HEK293 (cell line): ENCODE data around the gene DCTN1.

Source experiments
- CTCF ChIA-PET: fragments of 350-600 bp; formaldehyde crosslinking; extraction: SDS; loops from one replicate; lab custom pipeline; 2021; ENCODE audit warnings: antibody characterized with exemption; lab: Yijun Ruan, JAX
- POLR2A ChIA-PET: fragments of 300-600 bp; formaldehyde crosslinking; extraction: SDS; loops from one replicate; lab custom pipeline; 2020; ENCODE audit warnings: antibody characterized with exemption, inconsistent platforms; lab: Yijun Ruan, JAX
- H3K27ac ChIP-seq: fragments of 200-500 bp; sonication (Bioruptor generic); 2 replicates; pipeline ENCODE4 v1.5.1; 2014; ENCODE audit warnings: low read depth, low read length, control low read depth, inconsistent platforms; ENCODE audit errors: extremely low read depth
- H3K36me3 ChIP-seq, 2 experiments: fragments of 200-500 bp in 1 of 2; sonication (Bioruptor generic) in 1 of 2; 1 replicate in 1 of 2; 2 replicates in 1 of 2; pipeline ENCODE4 v1.5.1; 2014 to 2017; ENCODE audit warnings: inconsistent platforms in 2 of 2, low read length in 2 of 2; ENCODE audit not compliant: control insufficient read depth in 2 of 2, insufficient read depth in 1 of 2
- H3K4me1 ChIP-seq: fragments of 200-500 bp; sonication (Bioruptor generic); 2 replicates; pipeline ENCODE4 v1.5.1; 2014; ENCODE audit warnings: mild to moderate bottlenecking, low read length, inconsistent platforms; ENCODE audit not compliant: control insufficient read depth, insufficient read depth
- H3K4me3 ChIP-seq: 2 replicates; pipeline ENCODE4 v1.5.1; 2011; ENCODE audit warnings: low read depth, mild to moderate bottlenecking, control low read depth, low read length, moderate library complexity
- H3K9me3 ChIP-seq: fragments of 200-500 bp; sonication (Bioruptor generic); 2 replicates; pipeline ENCODE4 v1.5.1; 2014; ENCODE audit warnings: low read depth, low read length, inconsistent platforms; ENCODE audit not compliant: control insufficient read depth, insufficient read depth
- OSR2 ChIP-seq: fragments of 450-650 bp; formaldehyde crosslinking; IDR thresholded peaks from 2 replicates; pipeline ENCODE4 v1.5.1; 2016; ENCODE audit warnings: missing biosample characterization, missing genetic modification characterization
- PRDM10 ChIP-seq: fragments of 450-650 bp; formaldehyde crosslinking; IDR thresholded peaks from 2 replicates; pipeline ENCODE4 v1.5.1; 2016; ENCODE audit warnings: missing biosample characterization, missing genetic modification characterization
- PRDM4 ChIP-seq: fragments of 450-650 bp; formaldehyde crosslinking; IDR thresholded peaks from 2 replicates; pipeline ENCODE4 v1.5.1; 2017; ENCODE audit warnings: missing biosample characterization, missing genetic modification characterization
- SCRT1 ChIP-seq: fragments of 450-650 bp; formaldehyde crosslinking; IDR thresholded peaks from 2 replicates; pipeline ENCODE4 v1.5.1; 2016; ENCODE audit warnings: missing biosample characterization, missing genetic modification characterization, borderline replicate concordance
- SCRT2 ChIP-seq: fragments of 450-650 bp; formaldehyde crosslinking; IDR thresholded peaks from 2 replicates; pipeline ENCODE4 v1.5.1; 2016; ENCODE audit warnings: missing biosample characterization, missing genetic modification characterization
- ZBTB20 ChIP-seq: fragments of 450-650 bp; formaldehyde crosslinking; IDR thresholded peaks from 2 replicates; pipeline ENCODE4 v1.5.1; 2016; ENCODE audit warnings: missing biosample characterization, missing genetic modification characterization
- ZNF121 ChIP-seq: fragments of 450-650 bp; formaldehyde crosslinking; IDR thresholded peaks from 2 replicates; pipeline ENCODE4 v1.5.1; 2016; ENCODE audit warnings: missing biosample characterization, missing genetic modification characterization
- ZNF248 ChIP-seq: fragments of 450-650 bp; formaldehyde crosslinking; IDR thresholded peaks from 2 replicates; pipeline ENCODE4 v1.5.1; 2017; ENCODE audit warnings: missing biosample characterization, missing genetic modification characterization
- ZNF302 ChIP-seq: fragments of 450-650 bp; formaldehyde crosslinking; IDR thresholded peaks from 2 replicates; pipeline ENCODE4 v1.5.1; 2016; ENCODE audit warnings: missing biosample characterization, missing genetic modification characterization, low read depth
- ZNF354C ChIP-seq: fragments of 450-650 bp; formaldehyde crosslinking; IDR thresholded peaks from 2 replicates; pipeline ENCODE4 v1.5.1; 2016; ENCODE audit warnings: missing biosample characterization, missing genetic modification characterization, low read depth, borderline replicate concordance
- ZNF404 ChIP-seq: fragments of 450-650 bp; formaldehyde crosslinking; IDR thresholded peaks from 2 replicates; pipeline ENCODE4 v1.5.1; 2017; ENCODE audit warnings: missing biosample characterization, missing genetic modification characterization
- ZNF433 ChIP-seq: fragments of 450-650 bp; formaldehyde crosslinking; IDR thresholded peaks from 2 replicates; pipeline ENCODE4 v1.5.1; 2016; ENCODE audit warnings: missing biosample characterization, missing genetic modification characterization, low read depth
- ZNF600 ChIP-seq: fragments of 450-650 bp; formaldehyde crosslinking; IDR thresholded peaks from 2 replicates; pipeline ENCODE4 v1.5.1; 2016; ENCODE audit warnings: missing biosample characterization, missing genetic modification characterization
- ZNF624 ChIP-seq: fragments of 450-650 bp; formaldehyde crosslinking; IDR thresholded peaks from 2 replicates; pipeline ENCODE4 v1.5.1; 2017; ENCODE audit warnings: missing biosample characterization, missing genetic modification characterization
- ZNF677 ChIP-seq: fragments of 450-650 bp; IDR thresholded peaks from 2 replicates; pipeline ENCODE4 v1.5.0; 2018; ENCODE audit warnings: missing biosample characterization, mild to moderate bottlenecking, missing genetic modification characterization, moderate library complexity
- ZNF707 ChIP-seq: fragments of 450-650 bp; formaldehyde crosslinking; IDR thresholded peaks from 2 replicates; pipeline ENCODE4 v1.5.1; 2016; ENCODE audit warnings: missing biosample characterization, missing genetic modification characterization
- ZNF785 ChIP-seq: fragments of 450-650 bp; formaldehyde crosslinking; IDR thresholded peaks from 2 replicates; pipeline ENCODE4 v1.5.1; 2016; ENCODE audit warnings: missing biosample characterization, missing genetic modification characterization
- ZXDB ChIP-seq: fragments of 450-650 bp; formaldehyde crosslinking; IDR thresholded peaks from 2 replicates; pipeline ENCODE4 v1.5.1; 2016; ENCODE audit warnings: missing biosample characterization, missing genetic modification characterization
- TF ChIP-seq, protein P1 (sequence below): fragments of 450-650 bp; formaldehyde crosslinking; IDR thresholded peaks from 2 replicates; pipeline ENCODE4 v1.5.1; 2016; ENCODE audit warnings: missing biosample characterization, missing genetic modification characterization, borderline replicate concordance
- TF ChIP-seq, protein P2 (sequence below): fragments of 450-650 bp; formaldehyde crosslinking; IDR thresholded peaks from 2 replicates; pipeline ENCODE4 v1.5.1; 2017; ENCODE audit warnings: missing biosample characterization, missing genetic modification characterization

Gene DCTN1

DNA sequence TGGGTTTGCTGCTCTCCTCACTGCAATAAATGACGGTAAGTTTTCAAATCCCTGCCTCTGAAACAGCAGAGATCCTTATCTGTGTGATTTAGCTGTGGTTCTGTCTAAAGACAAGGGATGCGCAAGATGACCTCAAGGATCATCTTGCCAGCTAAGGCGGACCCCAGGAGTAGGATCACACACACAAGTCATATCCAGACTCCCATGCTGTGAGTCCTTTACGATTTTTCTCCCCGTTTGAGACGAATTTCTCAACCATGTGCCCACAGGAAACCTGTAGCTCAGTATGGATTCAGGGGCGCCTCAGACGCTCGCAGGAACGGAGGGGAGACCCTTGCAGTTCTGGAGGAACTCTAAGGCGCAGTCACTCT, 11.1 kb upstream of the DCTN1 start:
- H3K4me1 ChIP-seq, result peaks cover 8% of the 10 kb centered on the region; the same call in 1 of the 2 replicates
- peak overlapping the region; percentile 91 for H3K27ac ChIP-seq
- POLR2A ChIA-PET, result interaction anchor here (0.5 to 2.1 kb wide), 15 partner anchors 9 to 654 kb away, joined by 3 to 20 read pairs (median 6); partner anchors contain the start of genes DCTN1, INO80B, STAMBP and TPRKB
- no peaks in the 10 kb centered on the region for H3K9me3 ChIP-seq
- CTCF ChIA-PET, result interaction anchor here (0.6 to 3.9 kb wide), 19 partner anchors 9 to 564 kb away, joined by 3 to 35 read pairs (median 3); no protein-coding TSS in a partner anchor
- H3K4me3 ChIP-seq, result peak overlapping the region; percentile 92
- TF ChIP-seq, protein P1, sequence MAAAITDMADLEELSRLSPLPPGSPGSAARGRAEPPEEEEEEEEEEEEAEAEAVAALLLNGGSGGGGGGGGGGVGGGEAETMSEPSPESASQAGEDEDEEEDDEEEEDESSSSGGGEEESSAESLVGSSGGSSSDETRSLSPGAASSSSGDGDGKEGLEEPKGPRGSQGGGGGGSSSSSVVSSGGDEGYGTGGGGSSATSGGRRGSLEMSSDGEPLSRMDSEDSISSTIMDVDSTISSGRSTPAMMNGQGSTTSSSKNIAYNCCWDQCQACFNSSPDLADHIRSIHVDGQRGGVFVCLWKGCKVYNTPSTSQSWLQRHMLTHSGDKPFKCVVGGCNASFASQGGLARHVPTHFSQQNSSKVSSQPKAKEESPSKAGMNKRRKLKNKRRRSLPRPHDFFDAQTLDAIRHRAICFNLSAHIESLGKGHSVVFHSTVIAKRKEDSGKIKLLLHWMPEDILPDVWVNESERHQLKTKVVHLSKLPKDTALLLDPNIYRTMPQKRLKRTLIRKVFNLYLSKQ (tag by site-specific recombination), result no peak
- TF ChIP-seq PRDM4 (tag by site-specific recombination) (no peak), ZNF121 (tag by site-specific recombination) (no peak), ZNF433 (tag by site-specific recombination) (no peak), ZNF302 (tag by site-specific recombination) (no peak), ZNF404 (no peak), ZNF707 (tag by site-specific recombination) (no peak), SCRT1 (tag by site-specific recombination) (peak; percentile 41; the same call in 1 of the 2 replicates), ZNF677 (tag by site-specific recombination) (no peak), OSR2 (tag by site-specific recombination) (no peak), ZNF354C (tag by site-specific recombination) (no peak), ZBTB20 (tag by site-specific recombination) (peak; percentile 79), ZNF624 (tag by site-specific recombination) (no peak), SCRT2 (tag by site-specific recombination) (peak; percentile 88)
- peaks cover 0 to 12% of the 10 kb centered on the region in 2 experiments; a peak in 2 of 3 replicates for H3K36me3 ChIP-seq

- POLR2A ChIA-PET, result interaction anchor here (0.9 to 2.1 kb wide), 12 partner anchors 8 to 653 kb away, joined by 3 to 20 read pairs (median 7); partner anchors contain the start of genes DCTN1, STAMBP, TPRKB and WBP1
- Histone ChIP-seq H3K9me3 (no peaks in the 10 kb centered on the region), H3K4me1 (peaks cover 8% of the 10 kb centered on the region; the same call in 1 of the 2 replicates), H3K36me3 (peaks cover 0 to 18% of the 10 kb centered on the region in 2 experiments; a peak in 2 of 3 replicates), H3K4me3 (peak overlapping the region; percentile 92), H3K27ac (no peak overlapping the region; the same call in 1 of the 2 replicates)
- CTCF ChIA-PET, result interaction anchor here (0.6 to 3.9 kb wide), 11 partner anchors 8 to 563 kb away, joined by 3 to 35 read pairs (median 3); no protein-coding TSS in a partner anchor
- TF ChIP-seq ZNF600 (tag by site-specific recombination) (peak; percentile 73), ZXDB (tag by site-specific recombination) (0 out of 2 replicates have a peak, but pooled peaks have one; percentile 25), ZNF785 (tag by site-specific recombination) (no peak)
These were observed 10.5 kb upstream of the DCTN1 start for GRCh38 chr2:74390606-74391005.

GRCh38 chr2:74387346-74387745, 7.2 kb upstream of the DCTN1 start:
- H3K4me1 ChIP-seq, result peaks cover 8% of the 10 kb centered on the region; the same call in 1 of the 2 replicates
- TF ChIP-seq, protein P2, sequence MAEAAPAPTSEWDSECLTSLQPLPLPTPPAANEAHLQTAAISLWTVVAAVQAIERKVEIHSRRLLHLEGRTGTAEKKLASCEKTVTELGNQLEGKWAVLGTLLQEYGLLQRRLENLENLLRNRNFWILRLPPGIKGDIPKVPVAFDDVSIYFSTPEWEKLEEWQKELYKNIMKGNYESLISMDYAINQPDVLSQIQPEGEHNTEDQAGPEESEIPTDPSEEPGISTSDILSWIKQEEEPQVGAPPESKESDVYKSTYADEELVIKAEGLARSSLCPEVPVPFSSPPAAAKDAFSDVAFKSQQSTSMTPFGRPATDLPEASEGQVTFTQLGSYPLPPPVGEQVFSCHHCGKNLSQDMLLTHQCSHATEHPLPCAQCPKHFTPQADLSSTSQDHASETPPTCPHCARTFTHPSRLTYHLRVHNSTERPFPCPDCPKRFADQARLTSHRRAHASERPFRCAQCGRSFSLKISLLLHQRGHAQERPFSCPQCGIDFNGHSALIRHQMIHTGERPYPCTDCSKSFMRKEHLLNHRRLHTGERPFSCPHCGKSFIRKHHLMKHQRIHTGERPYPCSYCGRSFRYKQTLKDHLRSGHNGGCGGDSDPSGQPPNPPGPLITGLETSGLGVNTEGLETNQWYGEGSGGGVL (tag by site-specific recombination), result peak; percentile 28; the same call in 1 of the 2 replicates
- peak; percentile 67 for TF ChIP-seq PRDM10 (tag by site-specific recombination)
- TF ChIP-seq ZNF248 (tag by site-specific recombination), result no peak
- CTCF ChIA-PET, result interaction anchor here (0.7 to 0.8 kb wide), 3 partner anchors 8 to 291 kb away, joined by 3 to 6 read pairs (median 4); no protein-coding TSS in a partner anchor
- H3K36me3 ChIP-seq, result peaks cover 0 to 39% of the 10 kb centered on the region in 2 experiments; a peak in 2 of 3 replicates
- no peaks in the 10 kb centered on the region for H3K9me3 ChIP-seq
- POLR2A ChIA-PET, result no interaction called here
- no peak overlapping the region for H3K4me3 ChIP-seq
- no peak overlapping the region for H3K27ac ChIP-seq
